HG03469 (cell line): ENCODE data around the gene ABCB6.

Source experiments
- ATAC-seq: cut with Tn5 transposase; IDR thresholded peaks from one replicate; pipeline ENCODE4 v1.9.1; 2021; ENCODE audit warnings: mild to moderate bottlenecking, moderate library complexity, moderate number of reproducible peaks; ENCODE audit not compliant: unreplicated experiment

ABCB6 gene

GRCh38 chr2:219245899-219246230 is 27.1 kb upstream of the ABCB6 start:
- ATAC-seq = no peak

- peak; percentile 57 for ATAC-seq
Observed at GRCh38 chr2:219245148-219245898, 26.6 kb upstream of the ABCB6 start, which contains the start of the genes GLB1L and STK16. GLB1L (minus strand) TSS chr2:219245444; CDS start chr2:219243573, 1,871 bp downstream. STK16 (plus strand) TSS chr2:219245479; CDS start chr2:219246000, 521 bp downstream.

- no peak for ATAC-seq
Observed at GRCh38 chr2:219244789-219245147, 26.0 kb upstream of the ABCB6 start.

GRCh38 chr2:219243291-219243761 is 24.6 kb upstream of the ABCB6 start:
- ATAC-seq = no peak

GRCh38 chr2:219234331-219234730 is 15.6 kb upstream of the ABCB6 start:
- ATAC-seq = no peak

GRCh38 chr2:219230059-219230540 is 11.3 kb upstream of the ABCB6 start:
- ATAC-seq = no peak

GRCh38 chr2:219229305-219230058 is 10.7 kb upstream of the ABCB6 start, which contains the start of the genes ANKZF1 and ATG9A:
ANKZF1 (plus strand) TSS chr2:219229806; CDS start chr2:219230258, 452 bp downstream.
ATG9A (minus strand) TSS chr2:219229636; CDS start chr2:219228024, 1,612 bp downstream.
- ATAC-seq = peak; percentile 93

GRCh38 chr2:219228911-219229304 is 10.2 kb upstream of the ABCB6 start:
- peak; percentile 3 for ATAC-seq

GRCh38 chr2:219228041-219228910 is 9.5 kb upstream of the ABCB6 start:
- ATAC-seq = no peak

- ATAC-seq = no peak
Observed at GRCh38 chr2:219225350-219225749, 6.6 kb upstream of the ABCB6 start.

- ATAC-seq = no peak
Observed at GRCh38 chr2:219223831-219224610, 5.3 kb upstream of the ABCB6 start.

- no peak for ATAC-seq
Observed at GRCh38 chr2:219221957-219222518, 3.3 kb upstream of the ABCB6 start.

GRCh38 chr2:219220652-219221402 is 2.1 kb upstream of the ABCB6 start:
- no peak for ATAC-seq

- no peak for ATAC-seq
Observed at GRCh38 chr2:219219784-219220532, 1.2 kb upstream of the ABCB6 start.

- no peak for ATAC-seq
Observed at GRCh38 chr2:219218217-219218731, 484 bp downstream of the ABCB6 start.

- ATAC-seq = no peak
Observed at GRCh38 chr2:219216535-219216915, 2.2 kb downstream of the ABCB6 start.

- ATAC-seq = no peak
Observed at GRCh38 chr2:219215871-219216534, 2.8 kb downstream of the ABCB6 start.
